HG02870 (cell line): ENCODE results near the gene OR2V1.

Experiments used
- ATAC-seq: cut with Tn5 transposase; IDR thresholded peaks from one replicate; pipeline ENCODE4 v1.9.1; 2021; ENCODE audit warnings: mild to moderate bottlenecking, moderate library complexity; ENCODE audit not compliant: unreplicated experiment

Gene OR2V1

DNA sequence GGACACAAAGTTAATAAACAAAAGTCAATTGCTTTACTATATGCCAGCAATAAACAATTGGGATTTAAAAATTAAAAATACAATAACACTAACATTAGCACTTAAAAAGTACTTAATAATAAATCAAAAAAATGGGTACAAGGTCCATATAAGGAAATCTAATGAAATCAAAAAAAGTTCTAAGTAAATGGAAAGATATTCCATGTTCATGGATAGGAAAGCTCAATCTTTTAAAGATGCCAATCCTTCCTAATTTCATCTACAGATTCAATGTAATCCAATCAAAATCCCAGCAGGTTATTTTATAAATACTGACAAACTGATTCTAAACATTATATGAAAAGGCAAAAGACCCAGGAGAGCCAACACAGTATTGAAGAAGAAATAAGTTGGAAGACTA lies 49.0 kb downstream of the OR2V1 start:
- no peak for ATAC-seq

DNA sequence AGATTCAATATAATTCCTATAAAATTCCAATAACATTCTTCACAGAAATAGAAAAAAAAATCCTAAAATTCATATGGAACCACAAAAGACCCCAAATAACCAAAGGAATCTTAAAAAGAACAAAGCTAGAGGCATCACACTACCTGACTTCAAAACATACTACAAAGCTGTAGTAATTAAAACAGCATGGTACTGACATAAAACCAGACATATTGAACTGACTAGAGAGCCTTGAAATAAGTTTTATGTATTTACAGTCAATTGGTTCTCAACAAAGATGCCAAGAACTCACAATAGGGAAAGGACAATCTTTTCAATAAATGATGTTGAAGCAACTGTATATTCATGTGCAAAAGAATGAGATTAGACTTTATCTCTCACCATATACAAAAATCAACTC lies 54.0 kb downstream of the OR2V1 start:
- no peak for ATAC-seq
